IMR-90 (cell line): ENCODE results near the gene MRGPRF. TPM values are rescaled to one million over a fixed set of nuclear protein-coding genes. Genes with fewer than 3 reads are reported as not detected.

Source experiments
- ATAC-seq: fragments of 200-7000 bp; cut with Tn5 transposase; 2 replicates; pipeline ENCODE4 v1.9.1; 2020; ENCODE audit warnings: low read depth, mild to moderate bottlenecking, moderate library complexity
- BruUV-seq: library from RNA; stranded (reverse); fragments of 400-500 nt; replicated peaks from 2 replicates; lab custom pipeline; 2021; lab: Mats Ljungman, UMichigan
- CTCF ChIA-PET: fragments of 300-600 bp; formaldehyde crosslinking; extraction: SDS; loops from one replicate; lab custom pipeline; 2021; ENCODE audit warnings: antibody characterized with exemption; lab: Yijun Ruan, JAX
- POLR2A ChIA-PET: fragments of 300-600 bp; sonication (Branson Sonifier 250); formaldehyde crosslinking; loops from one replicate; lab custom pipeline; 2022; ENCODE audit warnings: antibody characterized with exemption; ENCODE audit not compliant: unreplicated experiment; lab: Charles Lee
- DNase-seq: peaks from one replicate; pipeline ENCODE4 v3.0.0; 2013
- H2AFZ ChIP-seq: replicated peaks from 2 replicates; pipeline ENCODE3; 2013; ENCODE audit warnings: low read length, mild to moderate bottlenecking; ENCODE audit not compliant: poor library complexity
- H2AK5ac ChIP-seq: 2 replicates; pipeline ENCODE4 v1.6.1; 2013; ENCODE audit warnings: low read depth, low read length, inconsistent platforms
- H2AK9ac ChIP-seq: replicated peaks from 2 replicates; pipeline ENCODE3; 2013; ENCODE audit warnings: mild to moderate bottlenecking, low read depth, low read length, moderate library complexity; ENCODE audit not compliant: poor library complexity
- H2BK120ac ChIP-seq: 2 replicates; pipeline ENCODE4 v1.6.1; 2013; ENCODE audit warnings: low read depth, low read length, inconsistent platforms
- H2BK15ac ChIP-seq: 3 replicates; pipeline ENCODE4 v1.6.1; 2013; ENCODE audit warnings: low read depth, low read length, inconsistent platforms
- H2BK20ac ChIP-seq: 2 replicates; pipeline ENCODE4 v1.6.1; 2013; ENCODE audit warnings: low read depth, mild to moderate bottlenecking, inconsistent platforms, low read length, moderate library complexity
- H2BK5ac ChIP-seq: 2 replicates; pipeline ENCODE4 v1.6.1; 2013; ENCODE audit warnings: mild to moderate bottlenecking, low read depth, low read length, inconsistent platforms; ENCODE audit not compliant: poor library complexity, severe bottlenecking
- H3K14ac ChIP-seq: replicated peaks from 2 replicates; pipeline ENCODE4 v1.6.1; 2013; ENCODE audit warnings: low read depth, low read length, inconsistent platforms
- H3K18ac ChIP-seq: 2 replicates; pipeline ENCODE4 v1.6.1; 2013; ENCODE audit warnings: low read depth, low read length, control low read depth
- H3K23ac ChIP-seq: 2 replicates; pipeline ENCODE4 v1.6.1; 2013; ENCODE audit warnings: low read depth, low read length, inconsistent platforms
- H3K27ac ChIP-seq: 2 replicates; pipeline ENCODE4 v1.5.1; 2013; ENCODE audit warnings: mild to moderate bottlenecking, control low read depth, low read length; ENCODE audit not compliant: insufficient read depth
- H3K27me3 ChIP-seq: 2 replicates; pipeline ENCODE4 v1.6.1; 2013; ENCODE audit warnings: low read length; ENCODE audit not compliant: control insufficient read depth, insufficient read depth
- H3K36me3 ChIP-seq: 2 replicates; pipeline ENCODE4 v1.6.1; 2013; ENCODE audit warnings: low read length, mixed read lengths; ENCODE audit not compliant: control insufficient read depth, insufficient read depth
- H3K4ac ChIP-seq: 2 replicates; pipeline ENCODE4 v1.6.1; 2013; ENCODE audit warnings: low read depth, low read length, inconsistent platforms
- H3K4me1 ChIP-seq: 2 replicates; pipeline ENCODE4 v1.6.1; 2013; ENCODE audit warnings: low read length, mixed read lengths; ENCODE audit not compliant: control insufficient read depth, insufficient read depth
- H3K4me2 ChIP-seq: 2 replicates; pipeline ENCODE4 v1.6.1; 2013; ENCODE audit warnings: low read depth, mild to moderate bottlenecking, control low read depth, low read length, moderate library complexity
- H3K4me3 ChIP-seq: 2 replicates; pipeline ENCODE4 v1.5.1; 2013; ENCODE audit warnings: low read depth, mild to moderate bottlenecking, control low read depth, low read length, moderate library complexity; ENCODE audit not compliant: insufficient read depth
- H3K56ac ChIP-seq: 2 replicates; pipeline ENCODE4 v1.6.1; 2013; ENCODE audit warnings: low read length, inconsistent platforms; ENCODE audit not compliant: insufficient read depth; ENCODE audit errors: extremely low read depth
- H3K79me1 ChIP-seq, 2 experiments: 2 replicates each; pipeline ENCODE4 v1.6.1; 2013; ENCODE audit warnings: low read length in 2 of 2, inconsistent platforms in 1 of 2, low read depth in 1 of 2
- H3K9ac ChIP-seq: 2 replicates; pipeline ENCODE4 v1.6.1; 2013; ENCODE audit warnings: low read depth, low read length, control low read depth
- H3K9me1 ChIP-seq: 2 replicates; pipeline ENCODE4 v1.6.1; 2013; ENCODE audit warnings: low read length, inconsistent platforms; ENCODE audit not compliant: insufficient read depth
- H3K9me3 ChIP-seq: 2 replicates; pipeline ENCODE4 v1.6.1; 2013; ENCODE audit warnings: low read length; ENCODE audit not compliant: control insufficient read depth, insufficient read depth
- H4K20me1 ChIP-seq: 2 replicates; pipeline ENCODE4 v1.6.1; 2013; ENCODE audit warnings: low read length, inconsistent platforms; ENCODE audit not compliant: insufficient read depth
- H4K5ac ChIP-seq: 2 replicates; pipeline ENCODE4 v1.6.1; 2013; ENCODE audit warnings: mild to moderate bottlenecking, low read depth, low read length, control low read depth
- H4K8ac ChIP-seq, 2 experiments: 2 replicates each; pipeline ENCODE4 v1.6.1; 2013; ENCODE audit warnings: low read depth in 2 of 2, low read length in 2 of 2, control low read depth in 1 of 2, inconsistent platforms in 1 of 2
- H4K91ac ChIP-seq: 2 replicates; pipeline ENCODE4 v1.6.1; 2013; ENCODE audit warnings: low read depth, low read length, inconsistent platforms; ENCODE audit not compliant: insufficient read depth
- CEBPB ChIP-seq: IDR thresholded peaks from 2 replicates; pipeline ENCODE4 v1.6.1; 2012; ENCODE audit warnings: low read depth, low read length, improper control_type of control experiment
- WGBS, 2 experiments: methylation state at CpG; one replicate each; pipeline versions ENCODE4 v1.1.5 to v1.1.7; 2013; ENCODE audit warnings: missing lambda C conversion rate in 2 of 2; ENCODE audit not compliant: insufficient read length in 1 of 2; ENCODE audit errors: extremely low coverage in 2 of 2; 5-methylcytosine and 5-hydroxymethylcytosine counted together
- dilution Hi-C: fragments of 300-500 bp; cut with HindIII; formaldehyde crosslinking; loops from one replicate; pipeline ENCODE4 v1.14.3; 2018; ENCODE audit warnings: low sequenced_read_pairs; ENCODE audit not compliant: unreplicated experiment
- in situ Hi-C: fragments of 300-500 bp; cut with MboI; formaldehyde crosslinking; loops from 3 replicates; pipeline ENCODE4 v1.14.3; 2019; ENCODE audit warnings: low sequenced_read_pairs, inconsistent platforms, mixed read lengths
- intact Hi-C: fragments of 100-400 bp; cut with micrococcal nuclease; formaldehyde crosslinking; loops from 2 replicates; pipeline ENCODE4 v1.10.0; 2022
- polyA plus RNA-seq, 3 experiments: library from polyadenylated mRNA; depleted of rRNA; stranded (reverse); fragments of >200 nt; gene quantifications; 2 replicates each; pipeline ENCODE4 v1.2.3, GENCODE V29; 2012; ENCODE audit warnings: low replicate concordance in 1 of 3
- total RNA-seq: library from RNA; depleted of rRNA; stranded (reverse); fragments of >200 nt; gene quantifications from 2 replicates; pipeline ENCODE4 v1.2.3, GENCODE V29; 2012
- TF ChIP-seq, protein P1 (sequence below): fragments of 150-350 bp; IDR thresholded peaks from 2 replicates; pipeline ENCODE4 v1.6.1; 2016; ENCODE audit warnings: low read depth, mild to moderate bottlenecking, low read length, moderate library complexity, borderline replicate concordance

The MRGPRF gene
- total and polyA plus RNA-seq, 2 of the 4 experiments (the other 2 are of a cell fraction): 6.3 to 28.8 TPM

DNA sequence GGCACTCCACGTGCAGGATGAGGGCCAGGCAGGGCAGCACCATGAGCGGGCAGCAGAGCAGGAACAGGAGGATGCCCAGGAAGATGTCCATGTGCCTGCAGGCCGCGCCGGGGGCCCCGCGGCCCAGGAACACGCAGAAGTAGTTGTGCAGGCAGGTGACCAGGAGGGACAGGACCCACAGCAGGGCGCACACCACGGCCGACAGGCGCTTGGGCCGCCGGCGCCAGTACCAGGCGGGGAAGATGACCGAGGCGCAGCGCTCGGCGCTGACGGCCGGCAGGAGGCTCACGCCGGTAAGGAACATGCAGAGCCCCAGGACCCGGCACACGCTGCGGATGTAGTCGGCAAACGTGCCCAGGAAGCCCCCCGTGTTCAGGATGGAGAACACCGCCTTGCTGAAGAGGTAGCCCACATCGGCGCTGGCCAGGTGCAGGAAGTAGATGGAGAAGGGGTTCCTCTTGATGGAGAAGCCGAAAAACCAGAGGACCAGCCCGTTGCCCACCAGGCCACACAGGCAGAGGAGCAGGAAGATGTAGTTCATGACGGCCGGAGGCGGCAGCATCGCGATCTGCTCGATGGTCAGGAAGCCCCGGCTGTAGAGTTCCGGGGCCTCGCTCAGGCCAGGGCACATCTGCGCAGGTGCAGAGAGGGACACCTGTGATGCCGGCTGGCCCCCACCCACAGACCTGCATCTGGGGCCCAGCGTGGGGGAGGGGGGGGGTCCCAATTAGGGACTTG, 7.2 kb downstream of the MRGPRF start:
- TF ChIP-seq, protein P1, sequence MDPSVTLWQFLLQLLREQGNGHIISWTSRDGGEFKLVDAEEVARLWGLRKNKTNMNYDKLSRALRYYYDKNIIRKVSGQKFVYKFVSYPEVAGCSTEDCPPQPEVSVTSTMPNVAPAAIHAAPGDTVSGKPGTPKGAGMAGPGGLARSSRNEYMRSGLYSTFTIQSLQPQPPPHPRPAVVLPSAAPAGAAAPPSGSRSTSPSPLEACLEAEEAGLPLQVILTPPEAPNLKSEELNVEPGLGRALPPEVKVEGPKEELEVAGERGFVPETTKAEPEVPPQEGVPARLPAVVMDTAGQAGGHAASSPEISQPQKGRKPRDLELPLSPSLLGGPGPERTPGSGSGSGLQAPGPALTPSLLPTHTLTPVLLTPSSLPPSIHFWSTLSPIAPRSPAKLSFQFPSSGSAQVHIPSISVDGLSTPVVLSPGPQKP: no peak
- no peak for TF ChIP-seq CEBPB
- BruUV-seq: no TSS peak
- Histone ChIP-seq H2BK120ac (no peak overlapping the region), H2BK5ac (no peak overlapping the region), H3K79me1 (peaks cover 21 to 56% of the 10 kb centered on the region in 2 experiments), H3K9ac (no peak overlapping the region), H2AFZ (no peak overlapping the region), H3K4ac (no peak overlapping the region), H3K4me1 (peaks cover 46% of the 10 kb centered on the region), H2BK15ac (no peak overlapping the region), H2AK5ac (no peak overlapping the region), H3K9me3 (no peaks in the 10 kb centered on the region), H3K4me3 (no peak overlapping the region), H4K5ac (no peak overlapping the region), H4K91ac (no peak overlapping the region), H3K56ac (no peak overlapping the region), H3K4me2 (no peak overlapping the region), H3K14ac (no peak overlapping the region), H3K23ac (no peak overlapping the region), H3K18ac (no peak overlapping the region), H3K9me1 (peaks cover 25% of the 10 kb centered on the region), H4K20me1 (peaks cover 8% of the 10 kb centered on the region), H2BK20ac (no peak overlapping the region), H3K36me3 (peaks cover 46% of the 10 kb centered on the region), H4K8ac (no peak overlapping the region), H3K27ac (no peak overlapping the region), H3K27me3 (no peaks in the 10 kb centered on the region), H2AK9ac (no peak overlapping the region)
- 96% methylated on average over 32 of the region's 48 CpGs; no CpG with 5 or more reads in 1 of the 2 experiments for WGBS, 2 experiments
- ChIA-PET CTCF (no interaction called here), POLR2A (no interaction called here)
- dilution Hi-C loops (no loop called here), in situ Hi-C loops (loop anchor here (5.0 kb wide), 1 partner anchor 77 kb away; no protein-coding TSS in a partner anchor), intact Hi-C loops (no loop called here)
- no peak for DNase-seq
- no peak for ATAC-seq
